BJ (cell line): ENCODE measurements around the gene ATRNL1. TPM values are rescaled to one million over a fixed set of nuclear protein-coding genes. Genes with fewer than 3 reads are reported as not detected.

Experiments used
- CTCF ChIA-PET: fragments of 350-600 bp; formaldehyde crosslinking; extraction: SDS; loops from one replicate; lab custom pipeline; 2021; ENCODE audit warnings: antibody characterized with exemption, inconsistent platforms; lab: Yijun Ruan, JAX
- POLR2A ChIA-PET: fragments of 300-600 bp; sonication (Branson Sonifier 250); formaldehyde crosslinking; extraction: SDS; loops from one replicate; lab custom pipeline; 2021; ENCODE audit warnings: antibody characterized with exemption; lab: Charles Lee
- DNase-seq: peaks from one replicate; pipeline ENCODE4 v3.0.0-alpha.2; 2011; ENCODE audit warnings: low read depth
- H3K27me3 ChIP-seq: 2 replicates; pipeline ENCODE4 v1.6.0; 2011; ENCODE audit warnings: low read length; ENCODE audit not compliant: control insufficient read depth, insufficient read depth
- H3K36me3 ChIP-seq: 2 replicates; pipeline ENCODE4 v1.5.1; 2011; ENCODE audit warnings: low read length; ENCODE audit not compliant: control insufficient read depth, insufficient read depth
- H3K4me3 ChIP-seq: 2 replicates; pipeline ENCODE4 v1.5.1; 2011; ENCODE audit warnings: low read depth, mild to moderate bottlenecking, control low read depth, low read length
- polyA plus RNA-seq: library from polyadenylated mRNA; depleted of rRNA; stranded (reverse); fragments of >200 nt; gene quantifications from 2 replicates; pipeline ENCODE4 v1.2.3, GENCODE V29; 2011
- TF ChIP-seq, protein P1 (sequence below): IDR thresholded peaks from 2 replicates; pipeline ENCODE4 v1.5.1; 2011; ENCODE audit warnings: low read depth, mild to moderate bottlenecking, control low read depth, inconsistent platforms, low read length, moderate library complexity; ENCODE audit not compliant: insufficient read depth

Gene ATRNL1
- polyA plus RNA-seq, 1 experiment = not detected

DNA sequence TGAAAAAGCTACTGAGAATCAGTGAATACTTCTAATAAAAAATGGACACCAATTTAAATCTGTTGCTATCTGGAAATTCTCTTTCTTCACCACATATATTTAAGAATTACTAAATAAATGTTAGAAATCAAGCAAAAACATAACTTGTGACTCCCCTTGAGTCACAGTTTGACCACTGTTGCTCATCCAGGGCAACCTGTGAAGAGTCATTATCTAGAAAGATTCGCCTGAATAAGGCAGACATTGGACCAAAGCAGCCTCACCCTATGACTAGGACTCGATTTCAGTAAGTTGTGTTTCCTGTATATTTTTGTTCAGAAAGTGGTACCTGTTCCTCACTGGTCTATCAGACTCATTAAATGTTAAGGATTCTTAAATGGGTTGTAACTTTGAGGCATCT, 572.4 kb downstream of the ATRNL1 start:
- DNase-seq = no peak

DNA sequence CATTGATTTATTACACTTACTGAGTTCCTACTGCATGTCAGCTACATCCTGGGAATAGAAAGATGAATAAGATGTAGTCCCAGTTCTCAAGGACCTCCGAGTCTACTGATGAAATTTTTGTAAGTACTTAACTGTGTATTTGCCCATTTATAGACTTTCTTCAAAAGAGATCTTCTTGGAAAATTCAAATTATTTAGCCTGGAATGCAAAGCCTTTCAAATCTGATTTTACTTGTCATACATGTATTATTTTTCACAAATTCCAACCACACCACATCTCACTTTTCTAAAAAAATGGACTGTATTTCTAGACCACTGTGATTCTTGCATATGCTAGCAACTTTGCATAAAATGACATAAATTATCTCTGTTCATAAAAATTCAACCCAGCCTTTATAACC, 581.3 kb downstream of the ATRNL1 start:
- POLR2A ChIA-PET = no interaction called here

More for the DNA sequence above, 572.4 kb downstream of the ATRNL1 start:
- CTCF ChIA-PET = no interaction called here
- Histone ChIP-seq H3K36me3 (no peaks in the 10 kb centered on the region), H3K27me3 (no peaks in the 10 kb centered on the region), H3K4me3 (no peak overlapping the region)
- POLR2A ChIA-PET = no interaction called here
- TF ChIP-seq, protein P1, sequence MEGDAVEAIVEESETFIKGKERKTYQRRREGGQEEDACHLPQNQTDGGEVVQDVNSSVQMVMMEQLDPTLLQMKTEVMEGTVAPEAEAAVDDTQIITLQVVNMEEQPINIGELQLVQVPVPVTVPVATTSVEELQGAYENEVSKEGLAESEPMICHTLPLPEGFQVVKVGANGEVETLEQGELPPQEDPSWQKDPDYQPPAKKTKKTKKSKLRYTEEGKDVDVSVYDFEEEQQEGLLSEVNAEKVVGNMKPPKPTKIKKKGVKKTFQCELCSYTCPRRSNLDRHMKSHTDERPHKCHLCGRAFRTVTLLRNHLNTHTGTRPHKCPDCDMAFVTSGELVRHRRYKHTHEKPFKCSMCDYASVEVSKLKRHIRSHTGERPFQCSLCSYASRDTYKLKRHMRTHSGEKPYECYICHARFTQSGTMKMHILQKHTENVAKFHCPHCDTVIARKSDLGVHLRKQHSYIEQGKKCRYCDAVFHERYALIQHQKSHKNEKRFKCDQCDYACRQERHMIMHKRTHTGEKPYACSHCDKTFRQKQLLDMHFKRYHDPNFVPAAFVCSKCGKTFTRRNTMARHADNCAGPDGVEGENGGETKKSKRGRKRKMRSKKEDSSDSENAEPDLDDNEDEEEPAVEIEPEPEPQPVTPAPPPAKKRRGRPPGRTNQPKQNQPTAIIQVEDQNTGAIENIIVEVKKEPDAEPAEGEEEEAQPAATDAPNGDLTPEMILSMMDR = no peak

DNA sequence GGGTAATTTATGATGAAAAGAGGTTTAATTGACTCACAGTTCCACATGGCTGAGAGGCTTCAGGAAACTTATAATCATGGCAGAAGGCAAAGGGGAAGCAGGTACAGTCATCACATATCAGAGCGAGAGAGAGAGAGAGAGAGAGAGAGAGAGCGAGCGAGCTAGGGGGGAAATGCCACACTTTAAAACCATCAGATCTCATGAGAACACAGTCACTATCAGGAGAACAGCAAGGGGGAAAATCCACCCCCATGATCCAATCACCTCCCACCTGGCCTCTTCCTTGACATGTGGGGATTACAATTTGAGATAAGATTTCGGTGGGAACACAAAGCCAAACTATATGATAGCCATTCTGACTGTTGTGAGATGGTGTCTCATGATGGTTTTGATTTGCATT, 603.6 kb downstream of the ATRNL1 start:
- Histone ChIP-seq H3K36me3 (no peaks in the 10 kb centered on the region), H3K27me3 (no peaks in the 10 kb centered on the region), H3K4me3 (no peak overlapping the region)
- POLR2A ChIA-PET = no interaction called here
- CTCF ChIA-PET = interaction anchor here (1.2 kb wide), 1 partner anchor 689 kb away, joined by 4 read pairs; no protein-coding TSS in a partner anchor
- no peak for DNase-seq
- TF ChIP-seq, protein P1 = no peak

More for the DNA sequence above, 581.3 kb downstream of the ATRNL1 start:
- Histone ChIP-seq H3K4me3 (no peak overlapping the region), H3K27me3 (no peaks in the 10 kb centered on the region), H3K36me3 (no peaks in the 10 kb centered on the region)
- TF ChIP-seq, protein P1 = no peak
- DNase-seq = no peak
- CTCF ChIA-PET = no interaction called here

DNA sequence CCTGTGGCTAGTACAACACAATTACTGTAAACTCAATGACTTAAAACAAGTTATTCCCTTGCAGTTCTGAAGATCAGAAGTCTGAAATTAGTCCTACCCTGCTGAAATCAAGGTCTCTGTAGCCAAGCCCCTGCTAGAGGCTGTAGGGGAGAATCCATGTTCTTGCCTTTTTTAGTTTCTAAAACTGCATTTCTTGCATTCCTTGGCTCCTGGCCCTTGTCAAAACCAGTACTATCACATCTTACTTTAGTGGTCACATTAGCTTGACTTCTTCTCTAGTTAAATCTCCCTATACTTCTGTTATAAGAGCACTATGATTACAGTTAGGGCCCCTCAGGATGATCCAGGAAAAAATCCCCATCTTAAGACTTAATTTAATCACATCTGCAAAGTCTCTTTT, 612.9 kb downstream of the ATRNL1 start:
- no peak for DNase-seq
- TF ChIP-seq, protein P1 = no peak
- POLR2A ChIA-PET = no interaction called here
- Histone ChIP-seq H3K4me3 (no peak overlapping the region), H3K36me3 (no peaks in the 10 kb centered on the region), H3K27me3 (no peaks in the 10 kb centered on the region)
- CTCF ChIA-PET = interaction anchor here (1.1 to 6.9 kb wide), 10 partner anchors 10 to 816 kb away, joined by 3 to 78 read pairs (median 4); no protein-coding TSS in a partner anchor

DNA sequence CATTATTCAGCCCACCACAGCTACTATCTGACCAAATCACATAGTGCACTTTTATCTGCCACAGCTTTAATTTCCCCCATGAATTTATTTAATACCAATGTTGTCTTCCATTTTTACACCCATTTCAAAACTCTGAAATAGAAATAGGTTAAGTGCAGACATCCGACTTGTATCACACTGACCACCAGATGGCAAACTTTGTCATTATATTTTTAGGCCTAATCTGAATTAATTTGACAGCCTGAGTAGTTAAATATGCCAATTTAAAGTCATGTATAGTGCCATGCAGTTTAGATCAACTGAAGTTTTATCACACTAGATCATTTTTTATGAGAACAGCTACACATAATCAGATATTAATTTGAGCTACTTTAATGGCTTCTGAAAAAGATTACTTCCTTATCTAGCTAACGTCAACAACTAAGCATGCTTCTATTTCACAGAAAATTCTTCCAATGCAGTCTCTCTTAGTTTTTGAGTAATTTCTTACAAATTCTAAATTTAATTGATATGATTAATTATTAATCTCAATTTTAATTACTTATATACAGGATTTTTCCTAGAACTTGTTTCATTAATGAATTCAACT, 613.4 kb downstream of the ATRNL1 start:
- no peak for DNase-seq
- CTCF ChIA-PET = interaction anchor here (0.6 to 6.9 kb wide), 13 partner anchors 10 to 816 kb away, joined by 3 to 78 read pairs (median 4); no protein-coding TSS in a partner anchor
- Histone ChIP-seq H3K36me3 (no peaks in the 10 kb centered on the region), H3K4me3 (no peak overlapping the region), H3K27me3 (no peaks in the 10 kb centered on the region)
- POLR2A ChIA-PET = no interaction called here
- TF ChIP-seq, protein P1 = peak; percentile 59
